ENCODE measurements around the gene LHFPL3.

- TF ChIP-seq CTCF (IDR thresholded peaks at IDR 0.05; ENCODE audit: low read depth, low read length, poor library complexity, severe bottlenecking), result no peak
- TF ChIP-seq EZH2phosphoT487 (IDR thresholded peaks at IDR 0.05; ENCODE audit: borderline replicate concordance, low read length), result no peak
Measured at GRCh38 chr7:104653825-104654401, 325.5 kb downstream of the LHFPL3 start.
